ENCODE results near the gene IRX3. TPM values are rescaled to one million over a fixed set of nuclear protein-coding genes. Genes with fewer than 3 reads are reported as not detected.

IRX3 gene
- total and polyA plus RNA-seq, 2 donors from 2014 or later, result 13.5 to 37.9 TPM

- H3K27me3 ChIP-seq (ENCODE audit: control insufficient read depth, insufficient read depth, low read length), result no peaks in the 10 kb centered on the region
- no peaks in the 10 kb centered on the region for H3K4me1 ChIP-seq (ENCODE audit: control insufficient read depth in 2 of 3, insufficient read depth in 2 of 3, low read depth in 1 of 3, low read length in 3 of 3)
- H3K9ac ChIP-seq (ENCODE audit: low read length in 3 of 3), result no peak overlapping the region
- DNase-seq (no peak), FAIRE-seq (no peak)
- no peak overlapping the region for H3K27ac ChIP-seq (ENCODE audit: low read depth in 2 of 2, low read length in 2 of 2)
- no peaks in the 10 kb centered on the region for H3K36me3 ChIP-seq (ENCODE audit: control insufficient read depth in 2 of 3, insufficient read depth in 3 of 3, low read length in 3 of 3)
- H3K9me3 ChIP-seq (ENCODE audit: control insufficient read depth in 2 of 3, insufficient read depth in 1 of 3, low read length in 3 of 3), result no peaks in the 10 kb centered on the region
- no peak for TF ChIP-seq CTCF (IDR thresholded peaks at IDR 0.05; ENCODE audit: borderline replicate concordance, extremely low read depth, insufficient read depth)
- H3K4me3 ChIP-seq (ENCODE audit: low read length in 3 of 3), result no peak overlapping the region
- intact Hi-C loops (cut with DNase I), result no loop called here
Measured at GRCh38 chr16:54316095-54316889, 29.7 kb upstream of the IRX3 start.

GRCh38 chr16:54313789-54314188, 27.2 kb upstream of the IRX3 start:
- intact Hi-C loops (cut with DNase I), result no loop called here
- no peaks in the 10 kb centered on the region for H3K36me3 ChIP-seq (ENCODE audit: control insufficient read depth in 2 of 3, insufficient read depth in 3 of 3, low read length in 3 of 3)
- no peaks in the 10 kb centered on the region for H3K9me3 ChIP-seq (ENCODE audit: control insufficient read depth in 2 of 3, insufficient read depth in 1 of 3, low read length in 3 of 3)
- DNase-seq (no peak), FAIRE-seq (no peak)
- no peaks in the 10 kb centered on the region for H3K27me3 ChIP-seq (ENCODE audit: control insufficient read depth, insufficient read depth, low read length)
- no peaks in the 10 kb centered on the region for H3K4me1 ChIP-seq (ENCODE audit: control insufficient read depth in 2 of 3, insufficient read depth in 2 of 3, low read depth in 1 of 3, low read length in 3 of 3)
- no peak for TF ChIP-seq CTCF (IDR thresholded peaks at IDR 0.05; ENCODE audit: borderline replicate concordance, extremely low read depth, insufficient read depth)
- no peak overlapping the region for H3K27ac ChIP-seq (ENCODE audit: low read depth in 2 of 2, low read length in 2 of 2)
- no peak overlapping the region for H3K4me3 ChIP-seq (ENCODE audit: low read length in 3 of 3)
- H3K9ac ChIP-seq (ENCODE audit: low read length in 3 of 3), result no peak overlapping the region

GRCh38 chr16:54312502-54312991, 26.0 kb upstream of the IRX3 start:
- Histone ChIP-seq H3K9me3 (ENCODE audit: control insufficient read depth in 2 of 3, insufficient read depth in 1 of 3, low read length in 3 of 3) (no peaks in the 10 kb centered on the region), H3K4me1 (ENCODE audit: control insufficient read depth in 2 of 3, insufficient read depth in 2 of 3, low read depth in 1 of 3, low read length in 3 of 3) (no peaks in the 10 kb centered on the region), H3K9ac (ENCODE audit: low read length in 3 of 3) (no peak overlapping the region), H3K4me3 (ENCODE audit: low read length in 3 of 3) (no peak overlapping the region), H3K36me3 (ENCODE audit: control insufficient read depth in 2 of 3, insufficient read depth in 3 of 3, low read length in 3 of 3) (no peaks in the 10 kb centered on the region), H3K27ac (ENCODE audit: low read depth in 2 of 2, low read length in 2 of 2) (no peak overlapping the region), H3K27me3 (ENCODE audit: control insufficient read depth, insufficient read depth, low read length) (no peaks in the 10 kb centered on the region)
- TF ChIP-seq CTCF (IDR thresholded peaks at IDR 0.05; ENCODE audit: borderline replicate concordance, extremely low read depth, insufficient read depth), result no peak
- FAIRE-seq (no peak), DNase-seq (no peak)
- intact Hi-C loops (cut with DNase I), result no loop called here

All from kidney (tissue), 14 donors.